ENCODE data around the gene RBPJL. TPM values are rescaled to one million over a fixed set of nuclear protein-coding genes. Genes with fewer than 3 reads are reported as not detected.

RBPJL gene
- total and polyA plus RNA-seq, 2 of the 8 experiments (the other 6 are each of a cell fraction or from before 2014, with no cell fraction given): 0.67 to 1.3 TPM

DNA sequence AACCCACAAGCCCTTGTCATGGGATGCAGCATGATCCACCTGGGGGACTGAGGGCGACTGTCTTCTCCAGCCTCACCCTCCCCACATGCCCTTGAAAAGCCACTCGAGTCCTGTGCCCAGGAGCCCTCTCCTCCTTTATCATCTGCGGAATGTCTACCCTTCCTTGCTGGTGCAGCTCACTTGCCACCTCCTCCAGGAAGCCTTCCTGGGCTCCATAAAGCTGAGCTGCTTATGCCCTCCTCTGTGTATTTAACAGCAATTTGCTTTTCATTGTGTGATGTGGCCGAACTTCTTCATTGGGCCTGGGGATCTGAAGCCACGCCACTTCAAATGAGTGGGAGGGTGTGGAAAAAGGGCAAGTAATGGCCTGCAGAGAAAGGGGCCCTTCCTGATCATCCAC, 17.8 kb upstream of the RBPJL start:
- Histone ChIP-seq H2BK12ac (ENCODE audit: low read depth, low read length) (no peak overlapping the region), H4K5ac (ENCODE audit: insufficient read length, low read depth, low read length) (no peak overlapping the region), H3K23ac (ENCODE audit: insufficient read length) (no peak overlapping the region), H4K20me1 (replicated peaks in 1 of 2; ENCODE audit: control insufficient read depth in 1 of 2, insufficient read depth in 2 of 2, low read length in 2 of 2) (no peaks in the 10 kb centered on the region), H3K14ac (ENCODE audit: insufficient read length) (no peak overlapping the region), H3K4ac (replicated peaks; ENCODE audit: insufficient read length, low read depth, low read length) (no peak overlapping the region), H2BK20ac (ENCODE audit: low read length) (no peak overlapping the region), H3K18ac (ENCODE audit: extremely low read depth, low read length) (no peak overlapping the region), H3K27me3 (replicated peaks in 1 of 4; ENCODE audit: control insufficient read depth in 3 of 4, extremely low read depth in 1 of 4, insufficient read depth in 3 of 4, low read length in 3 of 4) (peaks cover 0 to 15% (median 8%) of the 10 kb centered on the region in 4 experiments; a peak in 5 of 7 replicates), H3K4me3 (ENCODE audit: extremely low read depth in 1 of 4, insufficient read depth in 2 of 4, low read depth in 3 of 4, low read length in 4 of 4) (no peak overlapping the region), H3K23me2 (ENCODE audit: low read depth, low read length) (peaks cover 7% of the 10 kb centered on the region; the same call in 1 of the 2 replicates), H2BK5ac (ENCODE audit: low read depth, low read length) (no peak overlapping the region), H2BK120ac (replicated peaks; ENCODE audit: low read depth, low read length) (no peak overlapping the region), H3K4me1 (replicated peaks in 1 of 4; ENCODE audit: control insufficient read depth in 3 of 4, insufficient read depth in 4 of 4, low read length in 3 of 4) (peaks cover 0 to 3% (median 0%) of the 10 kb centered on the region in 4 experiments; a peak in 3 of 7 replicates), H2AFZ (ENCODE audit: low read length) (no peak overlapping the region), H4K91ac (replicated peaks; ENCODE audit: insufficient read length, low read length) (no peak overlapping the region), H3K79me1 (ENCODE audit: low read depth, low read length) (no peaks in the 10 kb centered on the region), H3K56ac (replicated peaks; ENCODE audit: insufficient read length, low read depth, low read length) (no peak overlapping the region), H3K36me3 (ENCODE audit: control insufficient read depth in 2 of 4, insufficient read depth in 4 of 4, low read length in 3 of 4) (no peaks in the 10 kb centered on the region), H3K9me3 (ENCODE audit: insufficient read depth in 2 of 2, low read depth in 1 of 2, low read length in 1 of 2) (no peaks in the 10 kb centered on the region), H3K4me2 (ENCODE audit: insufficient read depth in 1 of 2, low read depth in 2 of 2, low read length in 2 of 2) (no peak overlapping the region), H3K9ac (replicated peaks in 1 of 4; ENCODE audit: extremely low read depth in 1 of 4, low read depth in 3 of 4, low read length in 3 of 4) (no peak overlapping the region), H3K27ac (ENCODE audit: low read depth, low read length) (no peak overlapping the region), H4K8ac (ENCODE audit: extremely low read depth, insufficient read depth, low read length) (peak overlapping the region; percentile 81), H2BK15ac (ENCODE audit: low read length) (no peak overlapping the region), H3K79me2 (ENCODE audit: control insufficient read depth in 1 of 2, insufficient read depth in 2 of 2, low read length in 2 of 2) (no peaks in the 10 kb centered on the region), H2AK5ac (ENCODE audit: low read depth, low read length) (no peak overlapping the region)
- no peak for FAIRE-seq
- ChIA-PET CTCF (ENCODE audit: partially characterized antibody) (interaction anchor here (0.7 to 6.2 kb wide), 6 partner anchors 16 to 276 kb away, joined by 3 to 28 read pairs (median 10); no protein-coding TSS in a partner anchor), POLR2A (ENCODE audit: partially characterized antibody) (no interaction called here)
- DNase-seq (ENCODE audit: low read depth in 1 of 2, low spot score in 2 of 2): no peak
- WGBS, 2 experiments (ENCODE audit: extremely low coverage in 1 of 2, insufficient coverage in 1 of 2, insufficient read length in 1 of 2, insufficient replicate concordance in 2 of 2, low coverage in 1 of 2, low lambda C conversion rate in 2 of 2, missing lambda C conversion rate in 1 of 2): 84% methylated on average over 5 of the region's 5 CpGs; no CpG with 5 or more reads in 1 of the 2 experiments
- TF ChIP-seq HDAC2 (IDR thresholded peaks at IDR 0.05; ENCODE audit: borderline replicate concordance in 1 of 2, low read depth in 2 of 2, low read length in 2 of 2): no peak
- TF ChIP-seq GABPA (IDR thresholded peaks at IDR 0.05; ENCODE audit: borderline replicate concordance, insufficient read depth, low read length): no peak
- TF ChIP-seq FOSL1 (IDR thresholded peaks at IDR 0.05; ENCODE audit: insufficient read depth, low read depth, low read length): no peak
- no peak for TF ChIP-seq CBX8 (IDR thresholded peaks at IDR 0.05; ENCODE audit: borderline replicate concordance, low read depth, low read length)
- no peak for TF ChIP-seq GTF2F1 (IDR thresholded peaks at IDR 0.05; ENCODE audit: borderline replicate concordance, low read depth, low read length)
- TF ChIP-seq SIRT6 (IDR thresholded peaks at IDR 0.05; ENCODE audit: low read length): no peak
- TF ChIP-seq SIX5 (IDR thresholded peaks at IDR 0.05; ENCODE audit: low read depth, low read length): no peak
- no peak for TF ChIP-seq MAFK (IDR thresholded peaks at IDR 0.05; ENCODE audit: low read depth, low read length)
- TF ChIP-seq RAD21 (IDR thresholded peaks at IDR 0.05 in 1 of 2, conservative IDR thresholded peaks at IDR 0.05 in 1 of 2; ENCODE audit: low read depth in 2 of 2, low read length in 2 of 2): no peak
- TF ChIP-seq EZH2 (IDR thresholded peaks at IDR 0.05; ENCODE audit: low read depth, low read length, severe bottlenecking): no peak
- no peak for TF ChIP-seq CTBP2 (IDR thresholded peaks at IDR 0.05; ENCODE audit: borderline replicate concordance, insufficient read depth, insufficient read length, low read length)
